Fibroblast of pulmonary artery (primary cell): ENCODE measurements around the gene STPG4.

ENCODE experiments used
- DNase-seq: peaks from one replicate; pipeline ENCODE4 v3.0.0-alpha.2; 2010; ENCODE audit warnings: low read depth
- H3K4me3 ChIP-seq: replicated peaks from 2 replicates; pipeline ENCODE4 v1.5.1; 2011; ENCODE audit warnings: low read depth, mild to moderate bottlenecking, control low read depth, low read length, moderate library complexity
- CTCF ChIP-seq: IDR thresholded peaks from 2 replicates; pipeline ENCODE4 v1.5.1; 2011; ENCODE audit warnings: mild to moderate bottlenecking, control low read depth, low read length, inconsistent platforms; ENCODE audit errors: missing control alignments

Gene STPG4

GRCh38 chr2:47061944-47062678 lies 93.0 kb downstream of the STPG4 start:
- no peak overlapping the region for H3K4me3 ChIP-seq
- no peak for TF ChIP-seq CTCF
- no peak for DNase-seq

DNA sequence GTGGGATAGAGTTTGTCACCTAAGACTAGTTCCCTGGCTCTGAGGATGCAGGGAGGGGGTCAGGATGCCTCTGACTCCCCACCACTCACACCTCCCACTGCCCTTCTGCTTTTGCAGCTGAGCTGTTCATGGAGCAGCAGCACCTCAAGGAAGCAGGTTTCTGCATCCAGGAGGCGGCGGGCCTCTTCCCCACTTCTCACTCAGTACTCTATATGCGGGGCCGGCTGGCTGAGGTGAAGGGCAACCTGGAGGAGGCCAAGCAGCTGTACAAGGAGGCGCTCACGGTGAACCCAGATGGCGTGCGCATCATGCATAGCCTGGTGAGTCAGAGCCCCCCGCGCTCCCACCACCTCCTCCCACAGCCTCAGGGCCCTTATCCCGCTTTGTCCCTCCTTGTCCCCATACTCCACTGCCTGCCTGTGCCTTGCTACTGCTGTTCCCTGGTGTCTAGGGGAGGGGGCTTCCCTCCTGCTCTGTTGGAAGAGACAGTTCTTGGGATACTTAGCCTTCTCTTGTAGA lies 94.4 kb downstream of the STPG4 start:
- TF ChIP-seq CTCF = no peak
- DNase-seq = no peak
- H3K4me3 ChIP-seq = no peak overlapping the region

- no peak for TF ChIP-seq CTCF
- DNase-seq = peak; percentile 86
- no peak overlapping the region for H3K4me3 ChIP-seq
These were observed 96.8 kb downstream of the STPG4 start for GRCh38 chr2:47058003-47058931.

GRCh38 chr2:47057687-47058002 lies 97.5 kb downstream of the STPG4 start:
- no peak for DNase-seq
- TF ChIP-seq CTCF = no peak
- H3K4me3 ChIP-seq = no peak overlapping the region

GRCh38 chr2:47056868-47057686 lies 98.0 kb downstream of the STPG4 start:
- peak; percentile 47 for DNase-seq
- TF ChIP-seq CTCF = no peak
- no peak overlapping the region for H3K4me3 ChIP-seq

- no peak overlapping the region for H3K4me3 ChIP-seq
These were observed 98.7 kb downstream of the STPG4 start for GRCh38 chr2:47056374-47056773.

More at GRCh38 chr2:47056374-47056773, 98.7 kb downstream of the STPG4 start:
- DNase-seq = peak; percentile 79
- TF ChIP-seq CTCF = no peak
